SK-N-SH treated with all-trans-retinoic acid at 6 μM for 48 hours (cell line): ENCODE measurements around the gene CCDC88C.

Experiments used
- PATZ1 ChIP-seq: fragments of 250-450 bp; sonication (Bioruptor Pico); IDR thresholded peaks from 2 replicates; pipeline ENCODE4 v1.8.0; 2020; ENCODE audit warnings: mild to moderate bottlenecking, moderate library complexity, borderline replicate concordance
- ZFP30 ChIP-seq: fragments of 450-650 bp; formaldehyde crosslinking; IDR thresholded peaks from 2 replicates; pipeline ENCODE4 v1.5.0; 2022; ENCODE audit warnings: mild to moderate bottlenecking, moderate library complexity

- TF ChIP-seq ZFP30 (no peak), PATZ1 (no peak)
Measured at GRCh38 chr14:91227183-91227628, 190.4 kb downstream of the CCDC88C start.
